ENCODE data around the gene PRF1.

PRF1 gene

DNA sequence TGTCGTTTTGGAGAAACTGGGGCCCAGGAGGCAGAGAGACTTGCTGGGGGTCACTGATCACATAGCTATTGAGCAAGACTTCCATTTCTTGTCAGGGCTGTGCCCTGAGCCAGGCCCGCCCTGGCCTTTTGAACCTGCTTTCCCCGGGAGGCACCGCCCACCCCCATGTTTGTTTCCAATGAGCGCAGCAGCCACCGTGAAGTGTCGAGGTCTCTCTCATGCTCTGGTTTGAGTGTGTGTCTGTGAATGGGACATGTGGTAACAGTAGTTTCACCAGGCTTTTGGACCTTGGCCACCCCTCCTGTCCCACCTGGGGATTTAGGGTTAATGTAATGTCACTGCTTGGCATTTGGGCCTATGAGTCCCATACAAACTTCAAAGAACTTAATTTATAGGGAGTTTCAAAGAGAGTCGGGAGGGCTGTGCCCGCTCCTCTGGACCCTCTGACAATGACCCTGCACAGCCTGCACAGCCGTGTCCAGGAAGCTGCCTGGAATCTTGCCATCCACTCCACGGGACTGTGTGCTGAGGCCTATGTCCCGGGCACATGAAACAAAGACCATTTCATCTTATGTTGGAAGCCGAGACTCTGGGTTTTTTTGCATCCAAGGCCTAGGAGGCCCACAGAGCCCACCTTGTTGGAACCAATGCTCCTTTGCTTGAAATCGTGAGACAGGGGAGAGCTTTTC is 6.3 kb downstream of the PRF1 start:
- TF ChIP-seq, protein P1, sequence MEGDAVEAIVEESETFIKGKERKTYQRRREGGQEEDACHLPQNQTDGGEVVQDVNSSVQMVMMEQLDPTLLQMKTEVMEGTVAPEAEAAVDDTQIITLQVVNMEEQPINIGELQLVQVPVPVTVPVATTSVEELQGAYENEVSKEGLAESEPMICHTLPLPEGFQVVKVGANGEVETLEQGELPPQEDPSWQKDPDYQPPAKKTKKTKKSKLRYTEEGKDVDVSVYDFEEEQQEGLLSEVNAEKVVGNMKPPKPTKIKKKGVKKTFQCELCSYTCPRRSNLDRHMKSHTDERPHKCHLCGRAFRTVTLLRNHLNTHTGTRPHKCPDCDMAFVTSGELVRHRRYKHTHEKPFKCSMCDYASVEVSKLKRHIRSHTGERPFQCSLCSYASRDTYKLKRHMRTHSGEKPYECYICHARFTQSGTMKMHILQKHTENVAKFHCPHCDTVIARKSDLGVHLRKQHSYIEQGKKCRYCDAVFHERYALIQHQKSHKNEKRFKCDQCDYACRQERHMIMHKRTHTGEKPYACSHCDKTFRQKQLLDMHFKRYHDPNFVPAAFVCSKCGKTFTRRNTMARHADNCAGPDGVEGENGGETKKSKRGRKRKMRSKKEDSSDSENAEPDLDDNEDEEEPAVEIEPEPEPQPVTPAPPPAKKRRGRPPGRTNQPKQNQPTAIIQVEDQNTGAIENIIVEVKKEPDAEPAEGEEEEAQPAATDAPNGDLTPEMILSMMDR (IDR thresholded peaks at IDR 0.05) = no peak
- no peak for TF ChIP-seq ZFX (IDR thresholded peaks at IDR 0.05; ENCODE audit: borderline replicate concordance)
- H3K27ac ChIP-seq = no peak overlapping the region

DNA sequence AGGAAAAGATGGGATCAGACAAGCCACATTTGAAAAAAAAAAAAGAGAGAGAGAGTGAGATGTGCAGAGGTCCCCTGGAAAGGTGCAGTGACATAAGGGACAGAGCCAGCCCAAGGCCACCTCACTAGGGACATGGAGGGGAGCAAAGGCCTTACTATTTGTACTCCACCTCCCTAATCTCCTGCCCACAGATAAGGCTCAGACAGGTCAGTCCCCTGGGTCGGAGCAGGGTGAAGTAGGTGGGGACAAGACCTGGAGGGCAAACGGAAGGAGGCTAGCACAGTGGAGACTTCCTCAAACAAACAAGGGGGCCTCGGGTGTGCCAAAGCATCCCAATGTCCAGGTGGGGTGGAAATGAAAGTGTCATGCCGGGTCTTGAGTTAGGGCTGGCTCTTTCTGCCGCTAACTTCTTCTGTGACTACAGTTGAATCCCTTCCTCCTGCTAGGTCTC is 7.0 kb downstream of the PRF1 start:
- no peak overlapping the region for H3K27ac ChIP-seq
- TF ChIP-seq, protein P1 (IDR thresholded peaks at IDR 0.05) = no peak
- TF ChIP-seq ZFX (IDR thresholded peaks at IDR 0.05; ENCODE audit: borderline replicate concordance) = no peak

DNA sequence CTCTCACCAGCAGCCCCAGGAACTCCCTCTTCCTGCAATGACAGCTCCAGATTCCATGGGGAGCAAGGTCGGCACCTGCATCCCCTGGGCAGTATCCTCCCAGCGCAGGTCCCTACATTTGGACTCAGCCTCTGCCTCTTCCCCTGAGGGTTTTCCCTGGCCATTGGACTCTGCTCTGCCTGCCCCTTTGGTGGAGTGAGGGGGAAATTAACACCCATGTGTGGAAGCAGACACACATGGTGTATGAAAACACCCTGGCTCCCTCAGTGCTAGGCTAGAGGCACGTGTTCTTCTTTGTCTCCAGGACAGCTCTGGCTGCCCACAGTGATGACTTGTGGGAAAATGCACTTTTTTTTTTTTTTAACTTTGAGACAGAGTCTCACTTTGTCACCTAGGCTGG is 8.4 kb downstream of the PRF1 start:
- TF ChIP-seq, protein P1 (IDR thresholded peaks at IDR 0.05) = no peak
- no peak for TF ChIP-seq ZFX (IDR thresholded peaks at IDR 0.05; ENCODE audit: borderline replicate concordance)
- no peak overlapping the region for H3K27ac ChIP-seq

DNA sequence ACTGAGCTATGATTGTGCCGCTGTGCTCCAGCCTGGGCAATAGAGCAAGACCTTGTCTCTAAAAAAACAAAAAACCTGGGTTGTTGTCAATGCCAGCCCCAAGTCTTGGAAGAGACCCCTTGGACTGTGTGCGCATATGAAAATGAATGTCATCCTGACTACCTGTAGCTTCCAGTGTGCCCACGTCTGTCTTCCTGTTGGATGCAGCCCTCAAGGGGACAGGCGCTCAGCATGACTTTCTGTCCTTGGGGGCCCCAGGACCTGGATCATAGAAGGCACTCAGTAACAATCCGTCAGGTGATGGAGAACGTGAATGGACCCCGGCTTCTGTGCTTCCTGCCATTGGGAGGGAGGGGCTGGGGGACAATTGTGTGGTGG is 9.0 kb downstream of the PRF1 start:
- TF ChIP-seq, protein P1 (IDR thresholded peaks at IDR 0.05) = no peak
- no peak for TF ChIP-seq ZFX (IDR thresholded peaks at IDR 0.05; ENCODE audit: borderline replicate concordance)
- H3K27ac ChIP-seq = no peak overlapping the region

DNA sequence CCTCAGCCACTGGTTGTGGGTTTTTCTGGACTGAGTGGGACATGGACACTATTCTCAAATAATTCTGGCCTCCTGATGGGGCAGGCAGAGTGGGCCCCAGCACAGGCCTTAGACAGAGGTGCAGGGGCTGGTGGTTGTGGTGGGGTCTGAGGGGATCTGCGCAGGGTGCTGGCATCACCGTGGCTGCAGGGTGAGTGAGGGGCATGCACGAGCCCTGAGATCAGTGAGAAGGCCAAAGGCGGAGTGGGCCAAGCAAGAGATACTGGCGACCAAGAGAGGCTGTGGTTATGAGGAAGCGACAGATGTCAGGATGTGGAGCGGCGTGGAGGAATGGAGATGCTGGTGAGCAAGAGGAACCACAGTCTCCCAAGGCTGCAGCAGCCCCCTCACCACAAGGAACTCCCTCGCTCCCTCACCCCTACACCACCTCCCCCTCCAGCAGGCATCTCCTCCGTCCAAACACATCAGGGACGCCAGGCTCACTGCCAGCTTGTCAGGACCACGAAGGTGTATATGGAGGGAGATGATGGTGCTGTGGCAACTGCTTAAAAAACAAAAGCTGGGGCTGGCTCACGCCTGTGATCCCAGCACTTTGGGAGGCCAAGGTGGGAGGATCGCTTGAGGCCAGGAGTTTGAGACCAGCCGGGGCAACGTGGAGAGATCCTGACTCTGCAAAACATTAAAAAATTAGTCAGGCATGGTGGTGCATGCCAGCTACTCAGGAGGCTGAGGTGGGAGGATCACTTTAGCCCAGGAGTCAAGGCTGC is 9.6 kb downstream of the PRF1 start:
- H3K27ac ChIP-seq = no peak overlapping the region
- TF ChIP-seq, protein P1 (IDR thresholded peaks at IDR 0.05) = no peak
- TF ChIP-seq ZFX (IDR thresholded peaks at IDR 0.05; ENCODE audit: borderline replicate concordance) = no peak

DNA sequence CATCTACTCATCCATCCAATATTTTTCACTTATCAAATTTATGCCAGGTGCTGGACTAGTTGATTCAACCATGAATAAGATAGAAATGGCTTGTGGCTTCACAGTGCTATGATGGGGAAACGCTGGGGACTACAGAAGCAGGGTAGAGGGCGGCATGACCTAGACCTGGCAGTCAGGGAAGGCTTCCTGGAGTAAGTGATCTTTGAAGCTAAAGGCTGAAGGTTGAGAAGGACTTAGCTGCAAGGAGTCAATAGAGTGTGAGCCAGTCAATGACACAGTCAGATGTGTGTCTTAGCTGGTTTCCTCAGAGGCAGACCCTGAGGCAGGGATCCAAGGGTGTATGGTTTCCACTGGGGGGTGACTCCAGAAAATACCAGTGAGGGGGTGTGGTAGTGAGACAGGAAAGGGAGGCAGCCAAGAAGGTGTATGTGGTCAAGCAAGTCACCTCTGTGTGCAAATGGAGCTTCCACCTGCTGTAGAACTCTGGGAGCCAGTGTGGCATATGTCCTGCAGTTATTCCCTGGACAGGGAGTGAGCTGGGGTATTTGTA is 10.3 kb downstream of the PRF1 start:
- H3K27ac ChIP-seq = no peak overlapping the region
- no peak for TF ChIP-seq ZFX (IDR thresholded peaks at IDR 0.05; ENCODE audit: borderline replicate concordance)
- TF ChIP-seq, protein P1 (IDR thresholded peaks at IDR 0.05) = no peak
